ENCODE data around the gene DNAJC24. TPM values are rescaled to one million over a fixed set of nuclear protein-coding genes. Genes with fewer than 3 reads are reported as not detected.

Gene DNAJC24
- total and polyA plus RNA-seq, 7 experiments from 2014 or later, result 9.8 to 26.3 (median 18.0) TPM

DNA sequence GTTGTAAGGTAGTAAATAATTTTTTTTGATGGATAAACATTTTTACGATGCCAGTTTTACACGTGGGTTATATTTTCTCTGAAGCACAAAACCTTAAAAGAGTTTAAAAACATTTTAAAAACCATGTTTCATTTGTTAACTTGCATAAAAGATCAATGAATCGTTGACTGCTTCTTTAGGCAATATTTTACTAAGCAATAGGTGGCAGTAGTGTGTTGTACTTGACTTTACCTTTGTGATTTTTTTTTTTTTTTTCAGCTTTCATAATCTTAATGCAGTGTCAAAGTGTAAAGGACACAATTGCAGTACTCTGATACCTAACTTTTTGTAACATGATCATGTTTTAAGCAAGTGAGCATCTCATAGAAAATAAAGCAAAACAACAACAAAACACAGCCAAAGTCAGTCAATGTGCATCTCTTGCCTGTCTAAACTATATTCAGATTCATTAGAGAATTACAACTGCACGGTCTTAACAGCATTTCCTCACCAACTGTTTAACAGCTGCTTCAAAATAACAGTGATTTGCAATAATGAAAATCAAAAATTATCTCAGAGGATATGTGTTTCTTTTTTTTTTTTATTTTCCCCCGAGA is 27.7 kb downstream of the DNAJC24 start:
- ChIA-PET CTCF (interaction anchor here (0.5 to 1.6 kb wide), 3 partner anchors 55 to 561 kb away, joined by 3 to 4 read pairs (median 3); no protein-coding TSS in a partner anchor), POLR2A (no interaction called here)
- no peaks in the 10 kb centered on the region for H3K27me3 ChIP-seq (ENCODE audit: control insufficient read depth in 2 of 2, insufficient read depth in 2 of 2, low read length in 2 of 2)
- H3K4me3 ChIP-seq (ENCODE audit: low read length), result no peak overlapping the region
- Mint-ChIP-seq H3K9me3 (peaks cover 0 to 7% (median 2%) of the 10 kb centered on the region in 11 donors), H3K27ac (no peak overlapping the region), H3K4me3 (no peak overlapping the region), H3K27me3 (no peaks in the 10 kb centered on the region), H3K36me3 (peaks cover 0 to 29% (median 15%) of the 10 kb centered on the region in 5 donors), H3K4me1 (peaks cover 0 to 7% (median 6%) of the 10 kb centered on the region in 7 donors)
- DNase-seq (peak in 5 of 9 donors; percentile 18 to 38 (median 35)), ATAC-seq (peak; percentile 37)
- intact Hi-C loops (cut with micrococcal nuclease), result loop anchor here (1.0 to 10.0 kb wide), 9 partner anchors 29 to 779 kb away; partner anchors contain the start of genes DCDC1 (in 1 of the 2), DNAJC24 (in 1 of the 2) and PAX6 (in 1 of the 2)
- no peaks in the 10 kb centered on the region for H3K9me3 ChIP-seq (ENCODE audit: control insufficient read depth in 2 of 3, low read length in 3 of 3)
- no peak overlapping the region for H3K27ac ChIP-seq (ENCODE audit: low read depth, low read length)
- no peaks in the 10 kb centered on the region for H3K36me3 ChIP-seq (ENCODE audit: control insufficient read depth in 2 of 3, insufficient read depth in 3 of 3, low read length in 3 of 3)
- H3K4me1 ChIP-seq (ENCODE audit: control insufficient read depth in 2 of 2, insufficient read depth in 2 of 2, low read length in 2 of 2), result no peaks in the 10 kb centered on the region

DNA sequence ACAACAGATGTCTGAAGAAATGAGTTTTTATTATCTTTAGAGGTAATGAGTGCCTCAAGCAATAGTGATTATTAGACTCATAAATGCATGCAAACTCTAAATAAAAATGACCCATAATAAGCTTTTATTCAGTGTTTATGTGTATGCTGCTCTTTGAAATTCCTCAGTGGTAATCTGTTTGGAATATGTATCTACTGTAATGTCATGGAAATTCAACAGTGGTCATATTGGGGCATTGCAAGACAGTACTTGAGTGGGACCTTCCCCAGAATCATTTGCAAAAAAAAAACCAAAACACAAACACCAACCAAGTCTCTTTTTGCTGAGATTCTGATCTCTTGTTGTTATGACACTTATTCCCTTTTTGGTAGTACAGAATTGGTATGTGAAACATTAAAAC is 35.0 kb downstream of the DNAJC24 start:
- Mint-ChIP-seq H3K4me1 (peaks cover 0 to 6% (median 4%) of the 10 kb centered on the region in 7 donors), H3K36me3 (peaks cover 0 to 39% (median 24%) of the 10 kb centered on the region in 5 donors), H3K9me3 (peaks cover 0 to 4% (median 0%) of the 10 kb centered on the region in 11 donors), H3K27me3 (no peaks in the 10 kb centered on the region), H3K27ac (no peak overlapping the region), H3K4me3 (no peak overlapping the region)
- intact Hi-C loops (cut with micrococcal nuclease), result no loop called here
- no peaks in the 10 kb centered on the region for H3K27me3 ChIP-seq (ENCODE audit: control insufficient read depth in 2 of 2, insufficient read depth in 2 of 2, low read length in 2 of 2)
- ATAC-seq, result no peak
- no peak overlapping the region for H3K4me3 ChIP-seq (ENCODE audit: low read length)
- no peak overlapping the region for H3K27ac ChIP-seq (ENCODE audit: low read depth, low read length)
- CTCF ChIA-PET, result no interaction called here
- POLR2A ChIA-PET, result no interaction called here
- H3K9me3 ChIP-seq (ENCODE audit: control insufficient read depth in 2 of 3, low read length in 3 of 3), result no peaks in the 10 kb centered on the region
- H3K4me1 ChIP-seq (ENCODE audit: control insufficient read depth in 2 of 2, insufficient read depth in 2 of 2, low read length in 2 of 2), result no peaks in the 10 kb centered on the region
- DNase-seq, result no peak
- H3K36me3 ChIP-seq (ENCODE audit: control insufficient read depth in 2 of 3, insufficient read depth in 3 of 3, low read length in 3 of 3), result no peaks in the 10 kb centered on the region

DNA sequence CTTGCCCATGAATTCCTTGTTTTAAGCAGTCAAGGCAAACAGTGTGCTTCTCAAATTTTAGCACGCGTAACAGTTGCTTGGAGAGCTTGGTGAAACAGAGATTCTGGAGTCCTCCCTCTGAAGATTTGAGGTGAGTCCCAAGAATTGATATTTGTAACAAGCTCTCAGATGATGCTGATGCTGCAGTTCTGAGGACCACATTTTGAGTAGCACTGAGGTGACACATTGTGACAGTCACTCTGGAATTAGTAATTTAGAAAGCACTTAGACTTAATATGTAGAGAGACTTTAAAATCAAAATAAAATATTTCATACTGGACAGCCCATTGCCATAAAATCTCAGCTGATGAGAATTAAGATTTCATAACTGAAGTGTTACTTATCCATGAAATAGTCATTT is 38.5 kb downstream of the DNAJC24 start:
- H3K4me3 Mint-ChIP-seq, result no peak overlapping the region
- ChIA-PET POLR2A (no interaction called here), CTCF (no interaction called here)
- H3K9me3 ChIP-seq (ENCODE audit: control insufficient read depth in 2 of 3, low read length in 3 of 3), result no peaks in the 10 kb centered on the region
- no peaks in the 10 kb centered on the region for H3K36me3 ChIP-seq (ENCODE audit: control insufficient read depth in 2 of 3, insufficient read depth in 3 of 3, low read length in 3 of 3)
- intact Hi-C loops (cut with micrococcal nuclease), result no loop called here
- no peak overlapping the region for H3K27ac Mint-ChIP-seq
- H3K27ac ChIP-seq (ENCODE audit: low read depth, low read length), result no peak overlapping the region
- H3K27me3 ChIP-seq (ENCODE audit: control insufficient read depth in 2 of 2, insufficient read depth in 2 of 2, low read length in 2 of 2), result no peaks in the 10 kb centered on the region
- no peak for ATAC-seq
- no peaks in the 10 kb centered on the region for H3K4me1 ChIP-seq (ENCODE audit: control insufficient read depth in 2 of 2, insufficient read depth in 2 of 2, low read length in 2 of 2)
- DNase-seq, result no peak
- H3K27me3 Mint-ChIP-seq, result no peaks in the 10 kb centered on the region
- peaks cover 0 to 4% (median 0%) of the 10 kb centered on the region in 11 donors for H3K9me3 Mint-ChIP-seq
- H3K36me3 Mint-ChIP-seq, result peaks cover 0 to 39% (median 24%) of the 10 kb centered on the region in 5 donors
- no peak overlapping the region for H3K4me3 ChIP-seq (ENCODE audit: low read length)
- peaks cover 0 to 5% (median 2%) of the 10 kb centered on the region in 7 donors for H3K4me1 Mint-ChIP-seq

DNA sequence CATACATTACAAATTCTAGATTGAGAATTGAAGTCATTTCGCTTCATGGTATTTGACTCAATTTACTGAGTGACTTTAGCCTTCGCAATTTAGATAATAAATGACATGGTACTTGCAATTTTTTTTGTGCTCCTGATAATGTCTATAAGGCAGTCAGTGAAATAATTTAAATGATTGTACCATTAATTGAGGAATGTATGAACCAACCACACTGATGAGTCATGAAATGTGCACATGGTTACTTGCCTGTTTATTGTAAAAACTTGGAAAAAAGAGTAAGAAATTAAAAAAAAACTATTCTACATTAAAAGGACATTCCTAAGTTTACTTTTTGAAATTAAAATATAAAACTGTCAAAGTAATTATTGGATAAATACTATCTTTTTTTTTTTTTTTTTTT is 43.3 kb downstream of the DNAJC24 start:
- peaks cover 0 to 5% (median 0%) of the 10 kb centered on the region in 3 experiments for H3K36me3 ChIP-seq (ENCODE audit: control insufficient read depth in 2 of 3, insufficient read depth in 3 of 3, low read length in 3 of 3)
- no peak for DNase-seq
- Mint-ChIP-seq H3K27me3 (no peaks in the 10 kb centered on the region), H3K27ac (no peak overlapping the region), H3K36me3 (peaks cover 0 to 44% (median 23%) of the 10 kb centered on the region in 5 donors), H3K9me3 (peaks cover 0 to 4% (median 0%) of the 10 kb centered on the region in 11 donors), H3K4me3 (no peak overlapping the region), H3K4me1 (peaks cover 0 to 4% (median 0%) of the 10 kb centered on the region in 7 donors)
- H3K27me3 ChIP-seq (ENCODE audit: control insufficient read depth in 2 of 2, insufficient read depth in 2 of 2, low read length in 2 of 2), result no peaks in the 10 kb centered on the region
- H3K4me3 ChIP-seq (ENCODE audit: low read length), result no peak overlapping the region
- no peaks in the 10 kb centered on the region for H3K9me3 ChIP-seq (ENCODE audit: control insufficient read depth in 2 of 3, low read length in 3 of 3)
- intact Hi-C loops (cut with micrococcal nuclease), result no loop called here
- H3K4me1 ChIP-seq (ENCODE audit: control insufficient read depth in 2 of 2, insufficient read depth in 2 of 2, low read length in 2 of 2), result no peaks in the 10 kb centered on the region
- POLR2A ChIA-PET, result no interaction called here
- CTCF ChIA-PET, result no interaction called here
- no peak for ATAC-seq
- H3K27ac ChIP-seq (ENCODE audit: low read depth, low read length), result no peak overlapping the region

DNA sequence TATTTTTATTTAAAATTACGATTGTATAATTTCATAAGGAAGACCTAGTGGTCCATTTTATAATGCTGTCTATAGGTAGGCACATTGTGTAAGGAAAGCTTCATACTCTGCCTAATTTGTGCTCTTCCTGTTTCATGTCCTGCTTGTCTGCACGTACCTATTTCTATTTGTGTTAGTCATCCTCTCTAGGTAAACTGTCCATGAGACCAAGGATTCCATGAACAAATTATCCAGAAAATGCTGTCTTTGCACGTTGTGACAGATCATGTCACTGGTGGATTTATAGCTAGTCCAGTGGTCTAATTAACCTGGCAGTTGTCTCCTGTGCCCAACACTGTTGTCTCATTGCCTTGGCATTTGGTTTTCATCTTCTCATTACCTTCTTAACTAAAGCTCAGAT is 44.7 kb downstream of the DNAJC24 start:
- CTCF ChIA-PET, result no interaction called here
- POLR2A ChIA-PET, result no interaction called here
- H3K27ac Mint-ChIP-seq, result no peak overlapping the region
- H3K4me3 ChIP-seq (ENCODE audit: low read length), result no peak overlapping the region
- H3K9me3 Mint-ChIP-seq, result peaks cover 0 to 4% (median 0%) of the 10 kb centered on the region in 11 donors
- H3K9me3 ChIP-seq (ENCODE audit: control insufficient read depth in 2 of 3, low read length in 3 of 3), result no peaks in the 10 kb centered on the region
- intact Hi-C loops (cut with micrococcal nuclease), result no loop called here
- H3K4me1 Mint-ChIP-seq, result peaks cover 0 to 1% (median 0%) of the 10 kb centered on the region in 7 donors
- peaks cover 0 to 5% (median 0%) of the 10 kb centered on the region in 3 experiments for H3K36me3 ChIP-seq (ENCODE audit: control insufficient read depth in 2 of 3, insufficient read depth in 3 of 3, low read length in 3 of 3)
- DNase-seq (no peak), ATAC-seq (no peak)
- H3K27ac ChIP-seq (ENCODE audit: low read depth, low read length), result no peak overlapping the region
- H3K4me3 Mint-ChIP-seq, result no peak overlapping the region
- peaks cover 0 to 48% (median 23%) of the 10 kb centered on the region in 5 donors for H3K36me3 Mint-ChIP-seq
- no peaks in the 10 kb centered on the region for H3K27me3 Mint-ChIP-seq
- no peaks in the 10 kb centered on the region for H3K4me1 ChIP-seq (ENCODE audit: control insufficient read depth in 2 of 2, insufficient read depth in 2 of 2, low read length in 2 of 2)
- no peaks in the 10 kb centered on the region for H3K27me3 ChIP-seq (ENCODE audit: control insufficient read depth in 2 of 2, insufficient read depth in 2 of 2, low read length in 2 of 2)

DNA sequence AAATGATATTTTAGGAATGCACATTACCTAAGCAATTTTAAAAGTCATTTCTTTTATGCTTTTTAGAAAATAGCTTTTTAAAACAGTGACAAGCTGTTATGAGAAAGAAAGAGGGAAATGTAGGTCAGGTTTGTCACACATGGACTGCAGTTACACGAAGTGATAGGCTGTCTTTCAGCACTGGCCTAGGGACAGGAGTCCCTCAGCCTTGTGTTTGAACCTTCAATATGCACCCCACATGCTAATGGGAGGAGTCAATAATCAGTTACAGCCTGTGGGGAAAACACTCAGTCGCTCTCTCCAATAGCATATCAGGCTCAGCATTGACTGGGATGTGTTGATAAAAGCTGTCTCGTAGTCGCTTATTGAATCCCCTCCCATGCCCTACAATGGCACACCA is 45.8 kb downstream of the DNAJC24 start:
- H3K27me3 Mint-ChIP-seq, result no peaks in the 10 kb centered on the region
- no peaks in the 10 kb centered on the region for H3K4me1 ChIP-seq (ENCODE audit: control insufficient read depth in 2 of 2, insufficient read depth in 2 of 2, low read length in 2 of 2)
- no peak overlapping the region for H3K27ac ChIP-seq (ENCODE audit: low read depth, low read length)

DNA sequence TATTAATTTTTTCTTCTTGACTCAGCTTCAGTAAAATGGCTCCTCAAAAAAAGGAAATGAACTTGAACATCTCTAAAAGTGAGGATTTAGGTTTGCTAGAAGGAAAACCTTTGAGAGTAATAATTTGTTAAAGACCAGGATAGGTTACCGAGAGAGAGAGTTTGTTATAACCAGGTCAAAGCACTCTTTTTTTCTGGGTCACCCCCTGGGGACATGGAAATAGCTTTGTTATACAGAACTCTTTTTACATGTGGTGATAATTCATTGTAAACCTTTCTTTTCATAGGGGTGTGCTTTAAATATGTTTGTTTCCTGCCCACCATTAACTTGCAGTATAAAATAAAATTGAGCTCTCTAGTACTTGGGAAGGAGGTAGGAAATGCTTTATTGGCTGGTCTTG is 47.7 kb downstream of the DNAJC24 start:
- Mint-ChIP-seq H3K36me3 (peaks cover 0 to 30% (median 10%) of the 10 kb centered on the region in 5 donors), H3K9me3 (no peaks in the 10 kb centered on the region), H3K27ac (no peak overlapping the region), H3K4me1 (peaks cover 0 to 8% (median 0%) of the 10 kb centered on the region in 7 donors), H3K27me3 (no peaks in the 10 kb centered on the region), H3K4me3 (no peak overlapping the region)
- Histone ChIP-seq H3K9me3 (ENCODE audit: control insufficient read depth in 2 of 3, low read length in 3 of 3) (no peaks in the 10 kb centered on the region), H3K27me3 (ENCODE audit: control insufficient read depth in 2 of 2, insufficient read depth in 2 of 2, low read length in 2 of 2) (no peaks in the 10 kb centered on the region), H3K36me3 (ENCODE audit: control insufficient read depth in 2 of 3, insufficient read depth in 3 of 3, low read length in 3 of 3) (peaks cover 0 to 5% (median 0%) of the 10 kb centered on the region in 3 experiments), H3K4me3 (ENCODE audit: low read length) (no peak overlapping the region), H3K4me1 (ENCODE audit: control insufficient read depth in 2 of 2, insufficient read depth in 2 of 2, low read length in 2 of 2) (no peaks in the 10 kb centered on the region), H3K27ac (ENCODE audit: low read depth, low read length) (no peak overlapping the region)
- ATAC-seq, result no peak
- DNase-seq, result no peak
- CTCF ChIA-PET, result no interaction called here
- POLR2A ChIA-PET, result no interaction called here
- intact Hi-C loops (cut with micrococcal nuclease), result no loop called here

More for the DNA sequence above, 45.8 kb downstream of the DNAJC24 start:
- H3K9me3 Mint-ChIP-seq, result peaks cover 0 to 4% (median 0%) of the 10 kb centered on the region in 11 donors
- Histone ChIP-seq H3K27me3 (ENCODE audit: control insufficient read depth in 2 of 2, insufficient read depth in 2 of 2, low read length in 2 of 2) (no peaks in the 10 kb centered on the region), H3K36me3 (ENCODE audit: control insufficient read depth in 2 of 3, insufficient read depth in 3 of 3, low read length in 3 of 3) (peaks cover 0 to 5% (median 0%) of the 10 kb centered on the region in 3 experiments), H3K9me3 (ENCODE audit: control insufficient read depth in 2 of 3, low read length in 3 of 3) (no peaks in the 10 kb centered on the region), H3K4me3 (ENCODE audit: low read length) (no peak overlapping the region)
- H3K27ac Mint-ChIP-seq, result no peak overlapping the region
- POLR2A ChIA-PET, result no interaction called here
- ATAC-seq (no peak), DNase-seq (no peak)
- CTCF ChIA-PET, result no interaction called here
- peaks cover 0 to 8% (median 0%) of the 10 kb centered on the region in 7 donors for H3K4me1 Mint-ChIP-seq
- intact Hi-C loops (cut with micrococcal nuclease), result no loop called here
- no peak overlapping the region for H3K4me3 Mint-ChIP-seq
- peaks cover 0 to 43% (median 20%) of the 10 kb centered on the region in 5 donors for H3K36me3 Mint-ChIP-seq
